Measurements from ENCODE around the gene DAZL. TPM values are rescaled to one million over a fixed set of nuclear protein-coding genes. Genes with fewer than 3 reads are reported as not detected.

The DAZL gene
- total and polyA plus RNA-seq, 10 of the 15 experiments (the other 5 are each of a cell fraction or from before 2014, with no cell fraction given), result 0.04 to 0.48 (median 0.13) TPM; not detected in 1

DNA sequence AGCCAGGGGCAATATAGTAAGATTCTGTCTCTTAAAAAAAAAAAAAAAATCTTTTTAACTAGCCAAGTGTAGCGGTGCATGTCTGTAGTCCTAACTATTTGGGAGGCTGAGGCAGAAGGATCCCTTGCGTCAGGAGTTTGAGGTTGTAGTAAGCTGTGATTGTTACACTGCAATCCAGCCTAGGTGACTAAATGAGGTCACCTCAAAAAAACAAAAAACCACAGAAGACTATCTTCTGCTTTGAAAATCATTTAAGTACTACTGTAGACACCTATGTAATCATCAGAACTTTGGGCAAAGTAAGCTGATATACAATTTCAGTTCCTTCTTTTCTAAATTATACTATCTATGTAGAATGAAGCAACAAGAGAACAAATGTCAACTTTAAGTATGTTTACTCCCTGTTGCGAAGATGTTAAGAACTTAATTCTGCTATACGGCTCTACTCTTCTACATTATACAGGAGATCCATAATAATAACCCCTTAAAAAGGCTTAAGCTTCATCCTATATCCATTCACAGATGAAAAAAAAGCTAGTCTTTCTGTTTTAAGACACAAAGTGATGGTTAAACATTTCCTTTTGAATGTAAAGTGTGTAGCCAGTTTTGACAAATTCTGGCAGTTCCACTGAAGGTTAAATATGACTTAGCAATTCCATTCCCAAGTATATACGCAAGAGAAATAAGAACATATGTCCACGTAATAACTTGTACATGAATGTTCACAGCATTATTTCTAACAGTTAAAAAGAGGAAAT is 15.2 kb downstream of the DAZL start (continued):
- TF ChIP-seq SPI1 (IDR thresholded peaks at IDR 0.05; ENCODE audit: borderline replicate concordance, insufficient read depth, low read depth, low read length), result peak; percentile 90
- TF ChIP-seq CEBPB (IDR thresholded peaks at IDR 0.05; ENCODE audit: borderline replicate concordance in 1 of 2, low read depth in 2 of 2, low read length in 2 of 2), result peak in 1 of 2 experiments; percentile 90; a peak in 1 of 4 replicates
- peak; percentile 83; the same call in 1 of the 2 replicates for TF ChIP-seq BMI1 (IDR thresholded peaks at IDR 0.05; ENCODE audit: borderline replicate concordance)
- TF ChIP-seq SREBF1 (IDR thresholded peaks at IDR 0.05; ENCODE audit: low read length), result peak; percentile 16; the same call in 1 of the 2 replicates
- TF ChIP-seq EED (IDR thresholded peaks at IDR 0.05; ENCODE audit: low read depth), result peak; percentile 84
- peak; percentile 99 for TF ChIP-seq NFIC (IDR thresholded peaks at IDR 0.05; ENCODE audit: low read depth, low read length)
- TF ChIP-seq CBFB (IDR thresholded peaks at IDR 0.05; ENCODE audit: low read depth), result peak; percentile 82
- TF ChIP-seq RUNX3 (IDR thresholded peaks at IDR 0.05; ENCODE audit: low read length), result peak; percentile 99
- TF ChIP-seq ZNF217 (IDR thresholded peaks at IDR 0.05), result peak; percentile 97
- TF ChIP-seq, protein P1, sequence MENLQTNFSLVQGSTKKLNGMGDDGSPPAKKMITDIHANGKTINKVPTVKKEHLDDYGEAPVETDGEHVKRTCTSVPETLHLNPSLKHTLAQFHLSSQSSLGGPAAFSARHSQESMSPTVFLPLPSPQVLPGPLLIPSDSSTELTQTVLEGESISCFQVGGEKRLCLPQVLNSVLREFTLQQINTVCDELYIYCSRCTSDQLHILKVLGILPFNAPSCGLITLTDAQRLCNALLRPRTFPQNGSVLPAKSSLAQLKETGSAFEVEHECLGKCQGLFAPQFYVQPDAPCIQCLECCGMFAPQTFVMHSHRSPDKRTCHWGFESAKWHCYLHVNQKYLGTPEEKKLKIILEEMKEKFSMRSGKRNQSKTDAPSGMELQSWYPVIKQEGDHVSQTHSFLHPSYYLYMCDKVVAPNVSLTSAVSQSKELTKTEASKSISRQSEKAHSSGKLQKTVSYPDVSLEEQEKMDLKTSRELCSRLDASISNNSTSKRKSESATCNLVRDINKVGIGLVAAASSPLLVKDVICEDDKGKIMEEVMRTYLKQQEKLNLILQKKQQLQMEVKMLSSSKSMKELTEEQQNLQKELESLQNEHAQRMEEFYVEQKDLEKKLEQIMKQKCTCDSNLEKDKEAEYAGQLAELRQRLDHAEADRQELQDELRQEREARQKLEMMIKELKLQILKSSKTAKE (IDR thresholded peaks at IDR 0.05; ENCODE audit: low read depth, poor library complexity, severe bottlenecking), result peak; percentile 96
- TF ChIP-seq FOXM1 (IDR thresholded peaks at IDR 0.05; ENCODE audit: low read depth, low read length), result peak; percentile 95
- TF ChIP-seq, protein P2, sequence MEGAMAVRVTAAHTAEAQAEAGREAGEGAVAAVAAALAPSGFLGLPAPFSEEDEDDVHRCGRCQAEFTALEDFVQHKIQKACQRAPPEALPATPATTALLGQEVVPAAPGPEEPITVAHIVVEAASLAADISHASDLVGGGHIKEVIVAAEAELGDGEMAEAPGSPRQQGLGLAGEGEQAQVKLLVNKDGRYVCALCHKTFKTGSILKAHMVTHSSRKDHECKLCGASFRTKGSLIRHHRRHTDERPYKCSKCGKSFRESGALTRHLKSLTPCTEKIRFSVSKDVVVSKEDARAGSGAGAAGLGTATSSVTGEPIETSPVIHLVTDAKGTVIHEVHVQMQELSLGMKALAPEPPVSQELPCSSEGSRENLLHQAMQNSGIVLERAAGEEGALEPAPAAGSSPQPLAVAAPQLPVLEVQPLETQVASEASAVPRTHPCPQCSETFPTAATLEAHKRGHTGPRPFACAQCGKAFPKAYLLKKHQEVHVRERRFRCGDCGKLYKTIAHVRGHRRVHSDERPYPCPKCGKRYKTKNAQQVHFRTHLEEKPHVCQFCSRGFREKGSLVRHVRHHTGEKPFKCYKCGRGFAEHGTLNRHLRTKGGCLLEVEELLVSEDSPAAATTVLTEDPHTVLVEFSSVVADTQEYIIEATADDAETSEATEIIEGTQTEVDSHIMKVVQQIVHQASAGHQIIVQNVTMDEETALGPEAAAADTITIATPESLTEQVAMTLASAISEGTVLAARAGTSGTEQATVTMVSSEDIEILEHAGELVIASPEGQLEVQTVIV (IDR thresholded peaks at IDR 0.05; ENCODE audit: borderline replicate concordance, partially characterized antibody), result no peak
- TF ChIP-seq, protein P3, sequence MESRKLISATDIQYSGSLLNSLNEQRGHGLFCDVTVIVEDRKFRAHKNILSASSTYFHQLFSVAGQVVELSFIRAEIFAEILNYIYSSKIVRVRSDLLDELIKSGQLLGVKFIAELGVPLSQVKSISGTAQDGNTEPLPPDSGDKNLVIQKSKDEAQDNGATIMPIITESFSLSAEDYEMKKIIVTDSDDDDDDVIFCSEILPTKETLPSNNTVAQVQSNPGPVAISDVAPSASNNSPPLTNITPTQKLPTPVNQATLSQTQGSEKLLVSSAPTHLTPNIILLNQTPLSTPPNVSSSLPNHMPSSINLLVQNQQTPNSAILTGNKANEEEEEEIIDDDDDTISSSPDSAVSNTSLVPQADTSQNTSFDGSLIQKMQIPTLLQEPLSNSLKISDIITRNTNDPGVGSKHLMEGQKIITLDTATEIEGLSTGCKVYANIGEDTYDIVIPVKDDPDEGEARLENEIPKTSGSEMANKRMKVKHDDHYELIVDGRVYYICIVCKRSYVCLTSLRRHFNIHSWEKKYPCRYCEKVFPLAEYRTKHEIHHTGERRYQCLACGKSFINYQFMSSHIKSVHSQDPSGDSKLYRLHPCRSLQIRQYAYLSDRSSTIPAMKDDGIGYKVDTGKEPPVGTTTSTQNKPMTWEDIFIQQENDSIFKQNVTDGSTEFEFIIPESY (IDR thresholded peaks at IDR 0.05), result no peak
- peak; percentile 96 for TF ChIP-seq JUNB (IDR thresholded peaks at IDR 0.05)
- TF ChIP-seq CREB1 (IDR thresholded peaks at IDR 0.05; ENCODE audit: low read depth), result peak; percentile 88
- TF ChIP-seq, protein P4, sequence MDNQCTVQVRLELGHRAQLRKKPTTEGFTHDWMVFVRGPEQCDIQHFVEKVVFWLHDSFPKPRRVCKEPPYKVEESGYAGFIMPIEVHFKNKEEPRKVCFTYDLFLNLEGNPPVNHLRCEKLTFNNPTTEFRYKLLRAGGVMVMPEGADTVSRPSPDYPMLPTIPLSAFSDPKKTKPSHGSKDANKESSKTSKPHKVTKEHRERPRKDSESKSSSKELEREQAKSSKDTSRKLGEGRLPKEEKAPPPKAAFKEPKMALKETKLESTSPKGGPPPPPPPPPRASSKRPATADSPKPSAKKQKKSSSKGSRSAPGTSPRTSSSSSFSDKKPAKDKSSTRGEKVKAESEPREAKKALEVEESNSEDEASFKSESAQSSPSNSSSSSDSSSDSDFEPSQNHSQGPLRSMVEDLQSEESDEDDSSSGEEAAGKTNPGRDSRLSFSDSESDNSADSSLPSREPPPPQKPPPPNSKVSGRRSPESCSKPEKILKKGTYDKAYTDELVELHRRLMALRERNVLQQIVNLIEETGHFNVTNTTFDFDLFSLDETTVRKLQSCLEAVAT (IDR thresholded peaks at IDR 0.05), result peak; percentile 77; the same call in 1 of the 2 replicates
- TF ChIP-seq HCFC1 (IDR thresholded peaks at IDR 0.05; ENCODE audit: low read length), result no peak
- 0 out of 2 replicates have a peak, but pooled peaks have one; percentile 25 for TF ChIP-seq GATAD2B (conservative IDR thresholded peaks at IDR 0.05; ENCODE audit: low read depth)
- peak; percentile 81 for TF ChIP-seq IKZF1 (conservative IDR thresholded peaks at IDR 0.05)
- TF ChIP-seq RCOR1 (conservative IDR thresholded peaks at IDR 0.05; ENCODE audit: low read depth, low read length), result peak; percentile 74; the same call in 1 of the 2 replicates
